T47D (cell line): ENCODE results near the gene BAX.
A peak's percentile ranks its signal among the peaks of the same experiment; 100 is the strongest.

ENCODE experiments used
- DNase-seq, 2 experiments: peaks; one replicate each; pipeline versions ENCODE4 v3.0.0 to v3.0.0-alpha.2; 2011 to 2012; ENCODE audit warnings: low read depth in 1 of 2, low spot score in 1 of 2
- JUND ChIP-seq: IDR thresholded peaks from 2 replicates; pipeline ENCODE4 v1.6.1; 2012; ENCODE audit warnings: low read depth
- in situ Hi-C: cut with HindIII; loops from 2 replicates; pipeline ENCODE4 v1.10.0; 2016; ENCODE audit warnings: low sequenced_read_pairs, low pct_unique_long_range_greater_than_20kb

The BAX gene

GRCh38 chr19:48966541-48967345, 12.1 kb downstream of the BAX start:
- in situ Hi-C loops = no loop called here

GRCh38 chr19:48967346-48968178, 12.9 kb downstream of the BAX start:
- in situ Hi-C loops = no loop called here
- no peak for DNase-seq
- no peak for TF ChIP-seq JUND

More at GRCh38 chr19:48966541-48967345, 12.1 kb downstream of the BAX start:
- no peak for TF ChIP-seq JUND
- DNase-seq = no peak

- in situ Hi-C loops = no loop called here
- no peak for TF ChIP-seq JUND
- DNase-seq = no peak
Measured at GRCh38 chr19:48968179-48968661, 13.5 kb downstream of the BAX start.

- no peak for TF ChIP-seq JUND
- in situ Hi-C loops = no loop called here
Measured at GRCh38 chr19:48968813-48969218, 14.1 kb downstream of the BAX start.

GRCh38 chr19:48969276-48970138, 14.8 kb downstream of the BAX start:
- in situ Hi-C loops = no loop called here
- DNase-seq = peak in 1 of 2 experiments; percentile 72
- no peak for TF ChIP-seq JUND

More at GRCh38 chr19:48968813-48969218, 14.1 kb downstream of the BAX start:
- DNase-seq = no peak

GRCh38 chr19:48970139-48970766, 15.6 kb downstream of the BAX start:
- no peak for TF ChIP-seq JUND
- in situ Hi-C loops = no loop called here
- no peak for DNase-seq

GRCh38 chr19:48970923-48971395, 16.3 kb downstream of the BAX start:
- peak in 1 of 2 experiments; percentile 53 for DNase-seq
- in situ Hi-C loops = no loop called here

GRCh38 chr19:48975947-48976847, 21.5 kb downstream of the BAX start:
- TF ChIP-seq JUND = no peak
- in situ Hi-C loops = no loop called here
- peak in 1 of 2 experiments; percentile 29 for DNase-seq

More at GRCh38 chr19:48970923-48971395, 16.3 kb downstream of the BAX start:
- no peak for TF ChIP-seq JUND

GRCh38 chr19:48977061-48977460, 22.4 kb downstream of the BAX start:
- TF ChIP-seq JUND = no peak
- in situ Hi-C loops = no loop called here
- DNase-seq = no peak

- no peak for TF ChIP-seq JUND
- in situ Hi-C loops = no loop called here
- DNase-seq = peak in 1 of 2 experiments; percentile 18
Measured at GRCh38 chr19:48982280-48982679, 27.6 kb downstream of the BAX start.

- in situ Hi-C loops = no loop called here
- no peak for TF ChIP-seq JUND
Measured at GRCh38 chr19:48985711-48986110, 31.0 kb downstream of the BAX start.

More at GRCh38 chr19:48985711-48986110, 31.0 kb downstream of the BAX start:
- DNase-seq = no peak
